K562 (cell line): ENCODE results near the gene AIRE. TPM values are rescaled to one million over a fixed set of nuclear protein-coding genes. Genes with fewer than 3 reads are reported as not detected.
A peak's percentile ranks its signal among the peaks of the same experiment; 100 is the strongest.

Experiments
- ARID2 ChIP-seq: fragments of 450-650 bp; IDR thresholded peaks from 2 replicates; pipeline ENCODE4 v1.6.1; 2017; ENCODE audit warnings: antibody characterized with exemption, mild to moderate bottlenecking
- ARID3B ChIP-seq: fragments of 250-450 bp; sonication (Bioruptor Pico); IDR thresholded peaks from 2 replicates; pipeline ENCODE4 v1.4.0; 2020; ENCODE audit warnings: borderline replicate concordance
- ELF4 ChIP-seq: fragments of 450-650 bp; formaldehyde crosslinking; IDR thresholded peaks from 2 replicates; pipeline ENCODE4 v1.4.0; 2022; ENCODE audit warnings: missing genetic modification characterization
- HMG20A ChIP-seq: fragments of 450-650 bp; formaldehyde crosslinking; conservative IDR thresholded peaks from 2 replicates; pipeline ENCODE4 v1.4.0; 2020; ENCODE audit warnings: mild to moderate bottlenecking, mixed read lengths
- HNRNPLL ChIP-seq: fragments of 200-400 bp; formaldehyde crosslinking; IDR thresholded peaks from 2 replicates; pipeline ENCODE4 v1.6.1; 2017; ENCODE audit warnings: low read length, low read depth, mild to moderate bottlenecking; ENCODE audit not compliant: poor library complexity, severe bottlenecking
- NR2C2 ChIP-seq, 2 experiments: fragments of 200-800 bp in 1 of 2; sonication (Bioruptor generic) in 1 of 2; sonication (generic) in 1 of 2; formaldehyde crosslinking in 1 of 2; IDR thresholded peaks; 2 replicates each; pipeline versions ENCODE4 v1.6.1 to v1.8.0; 2016 to 2022; ENCODE audit warnings: mild to moderate bottlenecking in 1 of 2, missing compliant biosample characterization in 1 of 2, missing genetic modification characterization in 1 of 2, missing genetic modification reagents in 1 of 2
- PKNOX1 ChIP-seq: fragments of 450-650 bp; IDR thresholded peaks from 2 replicates; pipeline ENCODE4 v1.6.1; 2016
- RBBP5 ChIP-seq: fragments of 200-600 bp; sonication (generic); IDR thresholded peaks from 2 replicates; pipeline ENCODE4 v1.6.1; 2012; ENCODE audit warnings: borderline replicate concordance, mild to moderate bottlenecking, low read length, control low read depth, inconsistent platforms; ENCODE audit not compliant: insufficient read depth, poor library complexity, severe bottlenecking
- RREB1 ChIP-seq: fragments of 250-450 bp; sonication (Bioruptor Pico); IDR thresholded peaks from 2 replicates; pipeline ENCODE4 v1.4.0; 2020
- SIN3A ChIP-seq, 2 experiments: fragments of 150-350 bp in 1 of 2; IDR thresholded peaks; 2 replicates each; pipeline ENCODE4 v1.6.1; 2011 to 2016; ENCODE audit warnings: borderline replicate concordance in 2 of 2, low read depth in 2 of 2, low read length in 2 of 2, mild to moderate bottlenecking in 2 of 2, moderate library complexity in 2 of 2; ENCODE audit not compliant: control insufficient read depth in 1 of 2
- SIRT6 ChIP-seq: IDR thresholded peaks from one replicate; pipeline ENCODE4 v1.6.1; 2012; ENCODE audit warnings: low read depth, mild to moderate bottlenecking, control low read depth, inconsistent platforms, low read length, moderate library complexity
- SMAD4 ChIP-seq: fragments of 250-450 bp; sonication (Bioruptor Pico); conservative IDR thresholded peaks from 2 replicates; pipeline ENCODE4 v1.8.0; 2021; ENCODE audit warnings: inconsistent platforms, mild to moderate bottlenecking, moderate library complexity
- SUPT5H ChIP-seq: fragments of 450-650 bp; IDR thresholded peaks from 2 replicates; pipeline ENCODE4 v1.6.1; 2016
- ZNF12 ChIP-seq: sonication (generic); formaldehyde crosslinking; IDR thresholded peaks from 2 replicates; pipeline ENCODE4 v1.4.0; 2020; ENCODE audit warnings: mild to moderate bottlenecking, missing genetic modification reagents
- ZNF655 ChIP-seq: fragments of 250-450 bp; sonication (Bioruptor Pico); IDR thresholded peaks from 2 replicates; pipeline ENCODE4 v1.5.0; 2021
- ZNF778 ChIP-seq: fragments of 450-650 bp; formaldehyde crosslinking; IDR thresholded peaks from 2 replicates; pipeline ENCODE4 v1.4.0; 2020; ENCODE audit warnings: mild to moderate bottlenecking, moderate library complexity
- polyA plus RNA-seq, 8 experiments: library from polyadenylated mRNA; depleted of rRNA in 4 of 8; stranded (reverse) in 5 of 8; unstranded in 3 of 8; fragments of >200 nt; fragmentation: Nextera tagmentation in 2 of 8; fragmentation: Illumina TruSeq in 1 of 8; extraction: Ambion mirVana in 2 of 8; extraction: Trizol in 1 of 8; gene quantifications; 2 replicates each; pipeline versions ENCODE4 v1.2.1 to v1.2.3, GENCODE V29; 2011 to 2014; ENCODE audit warnings: inconsistent platforms in 1 of 8, missing spikeins in 1 of 8
- total RNA-seq, 7 experiments: library from RNA; depleted of rRNA in 6 of 7; stranded (reverse); fragments of >200 nt in 6 of 7; fragmentation: Illumina TruSeq in 2 of 7; extraction: Trizol in 2 of 7; gene quantifications; 2 replicates each; pipeline versions ENCODE4 v1.2.1 to v1.2.3, GENCODE V29; 2011 to 2021; ENCODE audit warnings: low replicate concordance in 1 of 7

AIRE gene
- total and polyA plus RNA-seq, 9 of the 15 experiments (the other 6 are each of a cell fraction or from before 2014, with no cell fraction given): 0.01 TPM; not detected in 8

- TF ChIP-seq ZNF655 (no peak), ELF4 (CRISPR knock-in tag) (0 out of 2 replicates have a peak, but pooled peaks have one; percentile 67), SIRT6 (no peak), SIN3A (IDR thresholded peaks at IDR 0.05; ENCODE audit: borderline replicate concordance in 2 of 2, control insufficient read depth in 1 of 2, low read depth in 2 of 2, low read length in 2 of 2) (0 out of 4 replicates have a peak, but pooled peaks have one; percentile 5 to 13), ZNF778 (CRISPR knock-in tag) (no peak), RBBP5 (peak; percentile 89), NR2C2 (CRISPR knock-in tag; IDR thresholded peaks at IDR 0.05) (0 out of 2 replicates have a peak, but pooled peaks have one; percentile 26), NR2C2 (tag; IDR thresholded peaks at IDR 0.05) (no peak), RREB1 (CRISPR knock-in tag) (0 out of 2 replicates have a peak, but pooled peaks have one; percentile 48), ARID3B (0 out of 2 replicates have a peak, but pooled peaks have one; percentile 27), SMAD4 (CRISPR knock-in tag) (peak; percentile 66; the same call in 1 of the 2 replicates), HNRNPLL (peak; percentile 20), ARID2 (no peak), SUPT5H (peak; percentile 52), ZNF12 (CRISPR knock-in tag) (peak; percentile 44; the same call in 1 of the 2 replicates), HMG20A (CRISPR knock-in tag) (no peak), PKNOX1 (no peak)
These were observed 14.0 kb downstream of the AIRE start, which contains the start of gene PFKL (continued) for GRCh38 chr21:44299458-44300261.
